Psoas muscle (tissue), 8 donors: ENCODE measurements around the gene AXIN1. TPM values are rescaled to one million over a fixed set of nuclear protein-coding genes. Genes with fewer than 3 reads are reported as not detected.
A peak's percentile ranks its signal among the peaks of the same experiment; 100 is the strongest.

Experiments used
- ATAC-seq, 4 donors: fragments of 200-7000 bp; cut with Tn5 transposase; one replicate each; pipeline ENCODE4 v1.9.1; 2020; ENCODE audit warnings: moderate library complexity in 3 of 4, mild to moderate bottlenecking in 2 of 4
- DNase-seq, 2 donors: peaks; one replicate each; pipeline ENCODE4 v3.0.0-alpha.2; 2020
- H3K27ac ChIP-seq: fragments of 200-600 bp; one replicate; pipeline ENCODE4 v1.8.0; 2022
- H3K27me3 ChIP-seq, 3 donors: fragments of 200-600 bp in 1 of 3; one replicate each; pipeline versions ENCODE4 v1.6.1 to v1.8.0; 2013 to 2022; ENCODE audit warnings: low read length in 2 of 3, mild to moderate bottlenecking in 2 of 3, moderate library complexity in 1 of 3; ENCODE audit not compliant: insufficient read depth in 3 of 3
- H3K36me3 ChIP-seq, 2 donors: fragments of 200-600 bp in 1 of 2; one replicate each; pipeline versions ENCODE4 v1.6.1 to v1.8.0; 2013 to 2022; ENCODE audit warnings: low read depth in 1 of 2, mild to moderate bottlenecking in 1 of 2, moderate library complexity in 1 of 2; ENCODE audit not compliant: insufficient read depth in 1 of 2
- H3K4me1 ChIP-seq: fragments of 200-600 bp; one replicate; pipeline ENCODE4 v1.8.0; 2022
- H3K4me3 ChIP-seq: fragments of 200-600 bp; one replicate; pipeline ENCODE4 v1.8.0; 2022; ENCODE audit warnings: mild to moderate bottlenecking
- H3K9me3 ChIP-seq: fragments of 200-600 bp; one replicate; pipeline ENCODE4 v1.8.0; 2022
- WGBS, 3 donors: extraction: QIAGEN DNeasy Blood & Tissue Kit; methylation state at CpG; one replicate each; pipeline versions ENCODE4 v1.1.6 to v1.1.7; 2013; 5-methylcytosine and 5-hydroxymethylcytosine counted together
- intact Hi-C, 2 donors: fragments of 100-400 bp; cut with DNase I; formaldehyde crosslinking; loops; one replicate each; pipeline versions ENCODE4 v1.11.0 to v1.14.2; 2022
- polyA plus RNA-seq, 3 donors: library from polyadenylated mRNA; stranded (reverse); fragments of 200-250 nt; gene quantifications; one replicate each; pipeline ENCODE4 v1.2.3, GENCODE V29; 2013
- total RNA-seq, 4 donors: library from RNA; stranded (reverse); fragmentation: NEBNext Ultra II Directional in 2 of 4; extraction: Animal tissue kit (Norgen Biotek cat#: 25700) in 2 of 4; gene quantifications; one replicate each; pipeline versions ENCODE4 v1.2.1 to v1.2.4, GENCODE V29; 2021 to 2023
- TF ChIP-seq, protein P1 (sequence below): fragments of 200-600 bp; IDR thresholded peaks from one replicate; pipeline ENCODE4 v1.8.0; 2022; ENCODE audit warnings: antibody characterized with exemption
- donor health status: healthy with polysubstance abuse.
- donor health status: DM: no; HTN: no; CAD: no; lungs with moderate emphysema.
- donor health status: Bipolar disorder and iron deficiency.
- donor health status: healthy.
- donor health status: DM: yes; HTN: yes; CAD: no.
- donor health status: DM: no; HTN: no; CAD: no.
- donor health status: DM: no; HTN: no; CAD: no.
- donor health status: DM: yes; HTN: yes; CAD: no.

The AXIN1 gene
- total and polyA plus RNA-seq, 7 donors: 12.1 to 32.3 (median 23.2) TPM

- no peak overlapping the region for H3K4me3 ChIP-seq
- ATAC-seq (peak; percentile 82 to 94 (median 90)), DNase-seq (peak in 1 of 2 donors; percentile 52)
- intact Hi-C loops: no loop called here
- H3K36me3 ChIP-seq: no peaks in the 10 kb centered on the region
- TF ChIP-seq, protein P1, sequence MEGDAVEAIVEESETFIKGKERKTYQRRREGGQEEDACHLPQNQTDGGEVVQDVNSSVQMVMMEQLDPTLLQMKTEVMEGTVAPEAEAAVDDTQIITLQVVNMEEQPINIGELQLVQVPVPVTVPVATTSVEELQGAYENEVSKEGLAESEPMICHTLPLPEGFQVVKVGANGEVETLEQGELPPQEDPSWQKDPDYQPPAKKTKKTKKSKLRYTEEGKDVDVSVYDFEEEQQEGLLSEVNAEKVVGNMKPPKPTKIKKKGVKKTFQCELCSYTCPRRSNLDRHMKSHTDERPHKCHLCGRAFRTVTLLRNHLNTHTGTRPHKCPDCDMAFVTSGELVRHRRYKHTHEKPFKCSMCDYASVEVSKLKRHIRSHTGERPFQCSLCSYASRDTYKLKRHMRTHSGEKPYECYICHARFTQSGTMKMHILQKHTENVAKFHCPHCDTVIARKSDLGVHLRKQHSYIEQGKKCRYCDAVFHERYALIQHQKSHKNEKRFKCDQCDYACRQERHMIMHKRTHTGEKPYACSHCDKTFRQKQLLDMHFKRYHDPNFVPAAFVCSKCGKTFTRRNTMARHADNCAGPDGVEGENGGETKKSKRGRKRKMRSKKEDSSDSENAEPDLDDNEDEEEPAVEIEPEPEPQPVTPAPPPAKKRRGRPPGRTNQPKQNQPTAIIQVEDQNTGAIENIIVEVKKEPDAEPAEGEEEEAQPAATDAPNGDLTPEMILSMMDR: no peak
- H3K27me3 ChIP-seq: no peaks in the 10 kb centered on the region
- H3K4me1 ChIP-seq: peaks cover 38% of the 10 kb centered on the region
- H3K27ac ChIP-seq: peak overlapping the region; percentile 88
- WGBS, 3 donors: 24 to 31% (median 30%) methylated on average over 4 of the region's 4 CpGs
- H3K9me3 ChIP-seq: no peaks in the 10 kb centered on the region
Measured at GRCh38 chr16:243348-243747, 109.2 kb downstream of the AXIN1 start.

DNA sequence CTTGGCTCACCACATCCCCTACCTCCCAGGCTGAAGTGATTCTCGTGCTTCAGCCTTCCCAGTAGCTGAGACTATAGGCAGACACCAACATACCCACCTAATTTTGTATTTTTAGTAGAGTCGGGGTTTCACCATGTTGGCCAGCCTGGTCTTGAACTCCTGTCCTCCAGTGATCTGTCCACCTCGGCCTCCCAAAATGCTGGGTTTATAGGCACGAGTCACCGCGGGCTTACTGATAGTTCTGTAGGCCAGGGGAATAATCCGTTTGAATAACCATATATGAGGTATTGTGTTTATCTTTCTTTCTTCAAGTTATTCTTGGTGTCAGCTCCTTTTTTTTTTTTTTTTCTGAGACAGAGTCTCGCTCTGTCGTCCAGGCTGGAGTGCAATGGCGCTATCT lies 110.2 kb downstream of the AXIN1 start:
- ATAC-seq (no peak), DNase-seq (peak in 1 of 2 donors; percentile 14)
- 89 to 93% (median 92%) methylated on average over 10 of the region's 10 CpGs for WGBS, 3 donors
- H3K36me3 ChIP-seq: peaks cover 0 to 7% of the 10 kb centered on the region in 2 donors
- intact Hi-C loops: no loop called here
- no peaks in the 10 kb centered on the region for H3K27me3 ChIP-seq
- TF ChIP-seq, protein P1: no peak
- H3K27ac ChIP-seq: peak overlapping the region; percentile 88
- peaks cover 38% of the 10 kb centered on the region for H3K4me1 ChIP-seq
- no peak overlapping the region for H3K4me3 ChIP-seq
- H3K9me3 ChIP-seq: no peaks in the 10 kb centered on the region

GRCh38 chr16:240559-240958 lies 112.0 kb downstream of the AXIN1 start:
- Histone ChIP-seq H3K4me3 (no peak overlapping the region), H3K36me3 (peaks cover 0 to 9% of the 10 kb centered on the region in 2 donors), H3K27ac (peak overlapping the region; percentile 73), H3K27me3 (no peaks in the 10 kb centered on the region), H3K4me1 (peaks cover 41% of the 10 kb centered on the region), H3K9me3 (no peaks in the 10 kb centered on the region)
- 66 to 85% (median 70%) methylated on average over 8 of the region's 8 CpGs for WGBS, 3 donors
- DNase-seq (no peak), ATAC-seq (no peak)
- intact Hi-C loops: no loop called here
- TF ChIP-seq, protein P1: no peak

GRCh38 chr16:239948-240277 lies 112.6 kb downstream of the AXIN1 start:
- 39 to 53% (median 49%) methylated on average over 3 of the region's 3 CpGs for WGBS, 3 donors
- Histone ChIP-seq H3K9me3 (no peaks in the 10 kb centered on the region), H3K4me1 (peaks cover 43% of the 10 kb centered on the region), H3K4me3 (no peak overlapping the region), H3K36me3 (peaks cover 0 to 9% of the 10 kb centered on the region in 2 donors), H3K27me3 (no peaks in the 10 kb centered on the region), H3K27ac (peak overlapping the region; percentile 73)
- intact Hi-C loops: loop anchor here in 1 of 2 donors (5.0 kb wide), 1 partner anchor 97 kb away; no protein-coding TSS in a partner anchor
- DNase-seq (no peak), ATAC-seq (peak in 3 of 4 donors; percentile 16 to 61 (median 34))
- TF ChIP-seq, protein P1: no peak

Other genes with a start within 250 kb of the AXIN1 start
- gene NPRL3, start 214.1 kb downstream of the AXIN1 start, total RNA-seq: 10 to 100 TPM; 21.2 to 31.2 (median 30.3) TPM
- gene NPRL3, start 214.1 kb downstream of the AXIN1 start, polyA plus RNA-seq: 10 to 100 TPM; 13.9 to 23.7 (median 22.1) TPM
- gene HBZ, start 200.1 kb downstream of the AXIN1 start, total RNA-seq: not detected
- under 1 TPM; 0.05 to 0.12 (median 0.11) TPM for gene HBZ, start 200.1 kb downstream of the AXIN1 start, polyA plus RNA-seq
- gene HBM, start 186.7 kb downstream of the AXIN1 start, total RNA-seq: 1 to 10 TPM in 1 of 4 donors, not detected in 3; 2.9 TPM
- gene HBM, start 186.7 kb downstream of the AXIN1 start, polyA plus RNA-seq: not detected
- 1,000 to 10,000 TPM in 1 of 4 donors, 100 to 1,000 TPM in 1, 10 to 100 TPM in 2; 11.9 to 1,244 (median 122) TPM for gene HBA2, start 179.8 kb downstream of the AXIN1 start, total RNA-seq
- gene HBA2, start 179.8 kb downstream of the AXIN1 start, polyA plus RNA-seq: 10 to 100 TPM; 18.5 to 24.9 (median 22.9) TPM
- gene HBA1, start 176.0 kb downstream of the AXIN1 start, total RNA-seq: 1,000 to 10,000 TPM in 1 of 4 donors, 100 to 1,000 TPM in 1, 10 to 100 TPM in 2; 22.5 to 1,513 (median 169) TPM
- gene HBA1, start 176.0 kb downstream of the AXIN1 start, polyA plus RNA-seq: 10 to 100 TPM in 1 of 3 donors, 1 to 10 TPM in 2; 6.1 to 10.3 (median 8.2) TPM
- under 1 TPM in 1 of 4 donors, not detected in 3; 0.58 TPM for gene HBQ1, start 172.3 kb downstream of the AXIN1 start, total RNA-seq
- gene HBQ1, start 172.3 kb downstream of the AXIN1 start, polyA plus RNA-seq: not detected
- gene LUC7L, start 123.3 kb downstream of the AXIN1 start, total RNA-seq: 10 to 100 TPM; 23.8 to 30.3 (median 27.1) TPM
- 10 to 100 TPM; 36.3 to 58.9 (median 36.7) TPM for gene LUC7L, start 123.3 kb downstream of the AXIN1 start, polyA plus RNA-seq
- 100 to 1,000 TPM; 108 to 154 (median 120) TPM for gene FAM234A, start 117.9 kb downstream of the AXIN1 start, total RNA-seq
- gene FAM234A, start 117.9 kb downstream of the AXIN1 start, polyA plus RNA-seq: 100 to 1,000 TPM in 1 of 3 donors, 10 to 100 TPM in 2; 54.2 to 198 (median 98.4) TPM
- gene RGS11, start 76.8 kb downstream of the AXIN1 start, total RNA-seq: 1 to 10 TPM in 3 of 4 donors, under 1 TPM in 1; 0.92 to 2.6 (median 1.3) TPM
- gene RGS11, start 76.8 kb downstream of the AXIN1 start, polyA plus RNA-seq: under 1 TPM; 0.20 to 0.69 (median 0.46) TPM
- 1 to 10 TPM in 1 of 4 donors, under 1 TPM in 2, not detected in 1; 0.59 to 4.1 (median 0.69) TPM for gene ARHGDIG, start 72.1 kb downstream of the AXIN1 start, total RNA-seq
- gene ARHGDIG, start 72.1 kb downstream of the AXIN1 start, polyA plus RNA-seq: under 1 TPM; 0.12 to 0.28 (median 0.13) TPM
- gene PDIA2, start 69.6 kb downstream of the AXIN1 start, total RNA-seq: under 1 TPM in 1 of 4 donors, not detected in 3; 0.90 TPM
- under 1 TPM in 2 of 3 donors, not detected in 1; 0.08 to 0.14 TPM for gene PDIA2, start 69.6 kb downstream of the AXIN1 start, polyA plus RNA-seq
- 10 to 100 TPM; 55.4 to 68.8 (median 55.9) TPM for gene MRPL28, start 17.8 kb upstream of the AXIN1 start, total RNA-seq
- 100 to 1,000 TPM in 1 of 3 donors, 10 to 100 TPM in 2; 67.1 to 126 (median 86.8) TPM for gene MRPL28, start 17.8 kb upstream of the AXIN1 start, polyA plus RNA-seq
- gene PGAP6, start 29.3 kb upstream of the AXIN1 start, total RNA-seq: 10 to 100 TPM; 27.2 to 34.7 (median 32.2) TPM
- 10 to 100 TPM; 26.0 to 46.9 (median 42.1) TPM for gene PGAP6, start 29.3 kb upstream of the AXIN1 start, polyA plus RNA-seq
- gene NME4, start 44.5 kb upstream of the AXIN1 start, total RNA-seq: 10 to 100 TPM; 19.5 to 39.7 (median 29.6) TPM
- 10 to 100 TPM; 16.0 to 30.7 (median 22.7) TPM for gene NME4, start 44.5 kb upstream of the AXIN1 start, polyA plus RNA-seq
- 10 to 100 TPM; 13.9 to 22.9 (median 19.6) TPM for gene DECR2, start 49.2 kb upstream of the AXIN1 start, total RNA-seq
- gene DECR2, start 49.2 kb upstream of the AXIN1 start, polyA plus RNA-seq: 10 to 100 TPM; 14.1 to 18.1 (median 15.8) TPM
- 10 to 100 TPM; 44.7 to 89.5 (median 71.5) TPM for gene RAB11FIP3, start 72.9 kb upstream of the AXIN1 start, total RNA-seq
- 10 to 100 TPM; 20.3 to 26.1 (median 26.1) TPM for gene RAB11FIP3, start 72.9 kb upstream of the AXIN1 start, polyA plus RNA-seq
- gene CAPN15, start 175.0 kb upstream of the AXIN1 start, total RNA-seq: 10 to 100 TPM; 15.5 to 32.1 (median 26.8) TPM
- 10 to 100 TPM; 14.9 to 26.4 (median 22.6) TPM for gene CAPN15, start 175.0 kb upstream of the AXIN1 start, polyA plus RNA-seq
- not detected for gene PRR35, start 207.7 kb upstream of the AXIN1 start, total RNA-seq
- not detected for gene PRR35, start 207.7 kb upstream of the AXIN1 start, polyA plus RNA-seq
- gene NHLRC4, start 214.3 kb upstream of the AXIN1 start, total RNA-seq: under 1 TPM in 3 of 4 donors, not detected in 1; 0.19 to 0.39 (median 0.27) TPM
- under 1 TPM; 0.06 to 0.38 (median 0.27) TPM for gene NHLRC4, start 214.3 kb upstream of the AXIN1 start, polyA plus RNA-seq
- gene PIGQ, start 217.2 kb upstream of the AXIN1 start, total RNA-seq: 10 to 100 TPM; 18.3 to 26.3 (median 22.0) TPM
- gene PIGQ, start 217.2 kb upstream of the AXIN1 start, polyA plus RNA-seq: 10 to 100 TPM; 26.5 to 39.9 (median 27.2) TPM
- gene RAB40C, start 237.3 kb upstream of the AXIN1 start, total RNA-seq: 10 to 100 TPM; 12.3 to 20.2 (median 14.4) TPM
- gene RAB40C, start 237.3 kb upstream of the AXIN1 start, polyA plus RNA-seq: 10 to 100 TPM; 14.7 to 16.3 (median 15.7) TPM